ENCODE results near the gene MCRIP2.

- TF ChIP-seq, protein P1, sequence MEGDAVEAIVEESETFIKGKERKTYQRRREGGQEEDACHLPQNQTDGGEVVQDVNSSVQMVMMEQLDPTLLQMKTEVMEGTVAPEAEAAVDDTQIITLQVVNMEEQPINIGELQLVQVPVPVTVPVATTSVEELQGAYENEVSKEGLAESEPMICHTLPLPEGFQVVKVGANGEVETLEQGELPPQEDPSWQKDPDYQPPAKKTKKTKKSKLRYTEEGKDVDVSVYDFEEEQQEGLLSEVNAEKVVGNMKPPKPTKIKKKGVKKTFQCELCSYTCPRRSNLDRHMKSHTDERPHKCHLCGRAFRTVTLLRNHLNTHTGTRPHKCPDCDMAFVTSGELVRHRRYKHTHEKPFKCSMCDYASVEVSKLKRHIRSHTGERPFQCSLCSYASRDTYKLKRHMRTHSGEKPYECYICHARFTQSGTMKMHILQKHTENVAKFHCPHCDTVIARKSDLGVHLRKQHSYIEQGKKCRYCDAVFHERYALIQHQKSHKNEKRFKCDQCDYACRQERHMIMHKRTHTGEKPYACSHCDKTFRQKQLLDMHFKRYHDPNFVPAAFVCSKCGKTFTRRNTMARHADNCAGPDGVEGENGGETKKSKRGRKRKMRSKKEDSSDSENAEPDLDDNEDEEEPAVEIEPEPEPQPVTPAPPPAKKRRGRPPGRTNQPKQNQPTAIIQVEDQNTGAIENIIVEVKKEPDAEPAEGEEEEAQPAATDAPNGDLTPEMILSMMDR (conservative IDR thresholded peaks at IDR 0.05; ENCODE audit: low read length), result no peak
- no peak for TF ChIP-seq EZH2phosphoT487 (IDR thresholded peaks at IDR 0.05; ENCODE audit: borderline replicate concordance)
These were observed 53.3 kb downstream of the MCRIP2 start for GRCh38 chr16:694863-695354.

Data from Loucy (cell line).